Thyroid gland (tissue), 4 donors: ENCODE results near the gene SLC23A3.

ENCODE experiments used
- POLR2A ChIP-seq, 2 donors: fragments of 450-650 bp; IDR thresholded peaks; one replicate each; pipeline ENCODE4 v1.6.1; 2017; ENCODE audit warnings: antibody characterized with exemption in 2 of 2, mild to moderate bottlenecking in 2 of 2, moderate library complexity in 1 of 2
- TF ChIP-seq, protein P1 (sequence below), 6 experiments: fragments of 200-600 bp in 3 of 6; fragments of 450-650 bp in 3 of 6; sonication (generic) in 3 of 6; IDR thresholded peaks; one replicate each; pipeline ENCODE4 v1.5.1; 2016 to 2019; ENCODE audit warnings: antibody characterized with exemption in 6 of 6, mild to moderate bottlenecking in 2 of 6, inconsistent platforms in 1 of 6, moderate library complexity in 1 of 6

DNA sequence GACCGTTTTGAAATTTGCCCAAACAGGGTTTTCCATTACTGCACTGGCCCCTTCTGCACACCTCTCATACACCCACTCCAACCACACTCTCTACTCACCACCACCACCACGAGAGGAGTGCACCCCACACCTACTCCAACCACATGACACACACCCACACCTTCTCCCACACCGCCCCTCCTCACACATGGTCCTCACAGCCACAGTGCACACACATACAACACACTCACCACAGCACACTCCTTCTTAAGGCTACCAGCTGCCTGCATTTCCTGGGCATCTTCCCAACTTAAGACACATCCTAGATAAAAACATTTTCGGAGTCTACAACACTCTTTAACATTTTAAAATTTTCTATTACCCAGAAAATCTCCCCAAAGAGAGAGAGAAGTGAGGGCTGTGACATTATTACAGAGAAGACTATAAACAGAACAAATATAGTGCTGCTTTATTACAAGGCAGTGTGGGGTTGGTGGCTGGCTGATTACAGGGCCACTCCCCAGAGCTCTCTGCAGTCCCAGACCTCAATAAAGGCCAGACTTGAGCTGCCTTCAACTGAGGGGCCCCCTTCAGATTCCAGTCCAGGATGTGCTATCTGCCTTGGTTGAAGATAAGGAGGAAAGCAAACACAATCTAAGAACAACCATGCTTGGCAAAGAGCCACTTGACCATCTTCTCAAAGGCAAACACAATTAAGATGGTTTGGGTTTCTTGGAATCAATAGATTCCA is 45.3 kb downstream of the SLC23A3 start:
- TF ChIP-seq, protein P1, sequence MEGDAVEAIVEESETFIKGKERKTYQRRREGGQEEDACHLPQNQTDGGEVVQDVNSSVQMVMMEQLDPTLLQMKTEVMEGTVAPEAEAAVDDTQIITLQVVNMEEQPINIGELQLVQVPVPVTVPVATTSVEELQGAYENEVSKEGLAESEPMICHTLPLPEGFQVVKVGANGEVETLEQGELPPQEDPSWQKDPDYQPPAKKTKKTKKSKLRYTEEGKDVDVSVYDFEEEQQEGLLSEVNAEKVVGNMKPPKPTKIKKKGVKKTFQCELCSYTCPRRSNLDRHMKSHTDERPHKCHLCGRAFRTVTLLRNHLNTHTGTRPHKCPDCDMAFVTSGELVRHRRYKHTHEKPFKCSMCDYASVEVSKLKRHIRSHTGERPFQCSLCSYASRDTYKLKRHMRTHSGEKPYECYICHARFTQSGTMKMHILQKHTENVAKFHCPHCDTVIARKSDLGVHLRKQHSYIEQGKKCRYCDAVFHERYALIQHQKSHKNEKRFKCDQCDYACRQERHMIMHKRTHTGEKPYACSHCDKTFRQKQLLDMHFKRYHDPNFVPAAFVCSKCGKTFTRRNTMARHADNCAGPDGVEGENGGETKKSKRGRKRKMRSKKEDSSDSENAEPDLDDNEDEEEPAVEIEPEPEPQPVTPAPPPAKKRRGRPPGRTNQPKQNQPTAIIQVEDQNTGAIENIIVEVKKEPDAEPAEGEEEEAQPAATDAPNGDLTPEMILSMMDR (IDR thresholded peaks at IDR 0.05) = no peak
- no peak for TF ChIP-seq POLR2A (IDR thresholded peaks at IDR 0.05)
